Activated B cell treated with CpG ODN at 0.5 μM for 24 hours (primary cell): ENCODE data around the gene PPP1R1C. TPM values are rescaled to one million over a fixed set of nuclear protein-coding genes. Genes with fewer than 3 reads are reported as not detected.

Source experiments
- ATAC-seq: fragments of 200-7000 bp; cut with Tn5 transposase; one replicate; pipeline ENCODE4 v1.10.0; 2021; ENCODE audit warnings: low read depth, mild to moderate bottlenecking, moderate library complexity
- CTCF ChIA-PET: fragments of 350-600 bp; sonication (Branson Sonifier 250); formaldehyde crosslinking; loops from one replicate; lab custom pipeline; 2021; ENCODE audit warnings: antibody characterized with exemption; lab: Charles Lee
- POLR2A ChIA-PET: fragments of 350-600 bp; sonication (Branson Sonifier 250); formaldehyde crosslinking; loops from one replicate; lab custom pipeline; 2021; ENCODE audit warnings: antibody characterized with exemption; lab: Charles Lee
- DNase-seq: peaks from one replicate; pipeline ENCODE4 v3.0.0; 2022
- H3K27ac Mint-ChIP-seq: one replicate; pipeline ENCODE4 v1.8.0; 2020; ENCODE audit warnings: mixed read lengths
- H3K27me3 Mint-ChIP-seq: one replicate; pipeline ENCODE4 v1.8.0; 2021; ENCODE audit warnings: mixed read lengths
- H3K36me3 Mint-ChIP-seq: one replicate; pipeline ENCODE4 v1.8.0; 2021; ENCODE audit warnings: low read depth, mixed read lengths
- H3K4me1 Mint-ChIP-seq: one replicate; pipeline ENCODE4 v1.8.0; 2021; ENCODE audit warnings: mixed read lengths
- H3K4me3 Mint-ChIP-seq: one replicate; pipeline ENCODE4 v1.8.0; 2020; ENCODE audit warnings: mild to moderate bottlenecking, mixed read lengths
- H3K9me3 Mint-ChIP-seq: one replicate; pipeline ENCODE4 v1.8.0; 2020; ENCODE audit warnings: mixed read lengths
- intact Hi-C: fragments of 100-400 bp; cut with micrococcal nuclease; formaldehyde crosslinking; loops from one replicate; pipeline ENCODE4 v1.15.1; 2024
- total RNA-seq: library from RNA; stranded (reverse); gene quantifications from 2 replicates; pipeline ENCODE4 v1.2.3, GENCODE V29; 2022
- TF ChIP-seq, protein P1 (sequence below): fragments of 200-600 bp; IDR thresholded peaks from one replicate; pipeline ENCODE4 v1.8.0; 2022; ENCODE audit warnings: antibody characterized with exemption, mild to moderate bottlenecking

The PPP1R1C gene
- total RNA-seq, 1 donor from 2014 or later: not detected

DNA sequence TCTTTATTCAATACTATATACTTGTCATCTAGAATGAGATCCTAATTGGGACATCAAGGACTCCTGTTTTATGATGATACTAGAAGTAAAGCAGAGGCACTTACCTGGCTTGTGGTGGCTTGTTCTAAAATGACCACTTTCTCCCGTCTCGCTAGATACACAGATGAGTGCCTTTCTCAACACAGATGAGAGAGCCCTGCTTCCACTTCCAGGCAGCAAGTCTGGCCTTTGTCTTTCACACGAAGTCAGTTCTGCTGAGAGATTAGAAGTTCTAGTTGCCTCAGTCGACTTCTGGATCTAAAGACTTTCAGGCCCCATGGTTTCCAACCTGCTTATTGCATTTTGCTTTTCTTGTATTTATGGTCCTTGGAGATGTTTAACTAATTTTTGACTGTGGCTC, 70.3 kb downstream of the PPP1R1C start:
- intact Hi-C loops: no loop called here
- Mint-ChIP-seq H3K4me3 (no peak overlapping the region), H3K9me3 (no peaks in the 10 kb centered on the region), H3K27me3 (no peaks in the 10 kb centered on the region), H3K27ac (no peak overlapping the region), H3K36me3 (no peaks in the 10 kb centered on the region), H3K4me1 (no peaks in the 10 kb centered on the region)
- DNase-seq (no peak), ATAC-seq (no peak)
- CTCF ChIA-PET: no interaction called here
- POLR2A ChIA-PET: no interaction called here
- TF ChIP-seq, protein P1, sequence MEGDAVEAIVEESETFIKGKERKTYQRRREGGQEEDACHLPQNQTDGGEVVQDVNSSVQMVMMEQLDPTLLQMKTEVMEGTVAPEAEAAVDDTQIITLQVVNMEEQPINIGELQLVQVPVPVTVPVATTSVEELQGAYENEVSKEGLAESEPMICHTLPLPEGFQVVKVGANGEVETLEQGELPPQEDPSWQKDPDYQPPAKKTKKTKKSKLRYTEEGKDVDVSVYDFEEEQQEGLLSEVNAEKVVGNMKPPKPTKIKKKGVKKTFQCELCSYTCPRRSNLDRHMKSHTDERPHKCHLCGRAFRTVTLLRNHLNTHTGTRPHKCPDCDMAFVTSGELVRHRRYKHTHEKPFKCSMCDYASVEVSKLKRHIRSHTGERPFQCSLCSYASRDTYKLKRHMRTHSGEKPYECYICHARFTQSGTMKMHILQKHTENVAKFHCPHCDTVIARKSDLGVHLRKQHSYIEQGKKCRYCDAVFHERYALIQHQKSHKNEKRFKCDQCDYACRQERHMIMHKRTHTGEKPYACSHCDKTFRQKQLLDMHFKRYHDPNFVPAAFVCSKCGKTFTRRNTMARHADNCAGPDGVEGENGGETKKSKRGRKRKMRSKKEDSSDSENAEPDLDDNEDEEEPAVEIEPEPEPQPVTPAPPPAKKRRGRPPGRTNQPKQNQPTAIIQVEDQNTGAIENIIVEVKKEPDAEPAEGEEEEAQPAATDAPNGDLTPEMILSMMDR: no peak

GRCh38 chr2:182057002-182057401, 71.3 kb downstream of the PPP1R1C start:
- Mint-ChIP-seq H3K36me3 (no peaks in the 10 kb centered on the region), H3K9me3 (no peaks in the 10 kb centered on the region), H3K4me1 (no peaks in the 10 kb centered on the region), H3K4me3 (no peak overlapping the region), H3K27me3 (no peaks in the 10 kb centered on the region), H3K27ac (no peak overlapping the region)
- DNase-seq: no peak
- TF ChIP-seq, protein P1: no peak
- intact Hi-C loops: no loop called here
- no peak for ATAC-seq
- ChIA-PET CTCF (no interaction called here), POLR2A (no interaction called here)

GRCh38 chr2:182058056-182058455, 72.4 kb downstream of the PPP1R1C start:
- Mint-ChIP-seq H3K4me1 (no peaks in the 10 kb centered on the region), H3K4me3 (no peak overlapping the region), H3K9me3 (no peaks in the 10 kb centered on the region), H3K27me3 (no peaks in the 10 kb centered on the region), H3K27ac (no peak overlapping the region), H3K36me3 (no peaks in the 10 kb centered on the region)
- ChIA-PET POLR2A (no interaction called here), CTCF (no interaction called here)
- TF ChIP-seq, protein P1: no peak
- DNase-seq: no peak
- no peak for ATAC-seq
- intact Hi-C loops: no loop called here

DNA sequence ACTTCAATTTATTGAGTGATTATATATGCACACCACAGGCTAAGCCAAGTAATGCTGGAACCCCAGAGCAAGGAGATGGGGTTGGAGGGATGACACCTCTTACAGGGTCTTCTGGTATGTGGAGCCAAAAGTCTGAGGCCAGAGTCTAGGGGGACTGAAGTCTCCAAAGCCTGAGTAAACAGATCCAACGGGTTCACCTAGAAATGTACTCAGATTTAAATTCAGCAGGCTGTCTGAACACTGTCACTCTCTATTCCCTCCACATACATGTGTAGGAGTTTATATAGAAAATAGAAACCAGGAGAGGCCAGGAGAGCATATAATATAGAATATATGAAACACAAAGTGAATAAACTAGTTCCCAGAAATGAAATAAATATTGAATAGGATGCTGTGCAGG, 76.1 kb downstream of the PPP1R1C start:
- no peaks in the 10 kb centered on the region for H3K9me3 Mint-ChIP-seq
- H3K36me3 Mint-ChIP-seq: no peaks in the 10 kb centered on the region
- intact Hi-C loops: no loop called here
- H3K27ac Mint-ChIP-seq: no peak overlapping the region
- H3K4me1 Mint-ChIP-seq: no peaks in the 10 kb centered on the region
- H3K4me3 Mint-ChIP-seq: no peak overlapping the region
- ChIA-PET POLR2A (no interaction called here), CTCF (no interaction called here)
- ATAC-seq (no peak), DNase-seq (no peak)
- H3K27me3 Mint-ChIP-seq: no peaks in the 10 kb centered on the region
- TF ChIP-seq, protein P1: no peak

DNA sequence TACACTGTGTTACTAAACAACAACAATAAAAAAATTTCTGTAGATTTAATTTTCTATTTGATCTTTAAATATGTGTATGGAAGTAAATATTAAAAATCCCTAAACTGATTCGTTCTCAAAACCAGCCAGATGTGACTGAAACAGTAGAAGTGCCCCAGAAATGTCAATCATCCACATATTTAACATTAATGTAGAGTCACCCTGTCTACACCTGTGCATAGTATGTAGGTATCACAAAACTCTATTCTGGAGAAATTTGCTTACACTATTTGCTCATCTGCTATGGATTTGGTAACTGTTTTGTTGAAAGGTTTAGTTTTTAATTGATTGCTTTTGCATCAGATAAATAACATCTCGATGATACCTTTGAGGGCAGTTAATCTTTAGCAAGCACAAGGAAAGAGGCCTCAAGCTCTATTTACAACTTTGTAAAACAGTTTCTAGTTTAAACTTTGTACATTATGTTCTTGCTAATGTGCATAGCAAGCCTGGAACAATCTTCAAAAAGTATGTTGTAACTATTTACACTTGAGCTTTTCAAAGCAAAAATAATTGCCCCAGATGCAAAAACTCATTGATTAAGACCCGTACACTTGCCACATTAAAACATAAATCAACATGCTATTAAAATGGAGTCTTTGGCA, 76.8 kb downstream of the PPP1R1C start:
- Mint-ChIP-seq H3K27ac (no peak overlapping the region), H3K9me3 (no peaks in the 10 kb centered on the region), H3K4me3 (no peak overlapping the region), H3K27me3 (no peaks in the 10 kb centered on the region), H3K4me1 (no peaks in the 10 kb centered on the region), H3K36me3 (no peaks in the 10 kb centered on the region)
- no peak for DNase-seq
- intact Hi-C loops: no loop called here
- TF ChIP-seq, protein P1: no peak
- no peak for ATAC-seq
- CTCF ChIA-PET: no interaction called here
- POLR2A ChIA-PET: no interaction called here
